ENCODE results near the gene DNAJA3.

Gene DNAJA3

GRCh38 chr16:4442371-4442770, 16.7 kb downstream of the DNAJA3 start:
- DNase-seq (ENCODE audit: low read depth): no peak
- no peak overlapping the region for H3K4me3 ChIP-seq (ENCODE audit: low read depth, low read length)
- TF ChIP-seq CTCF (IDR thresholded peaks at IDR 0.05; ENCODE audit: insufficient read depth, low read depth, low read length, missing control alignments): no peak

DNA sequence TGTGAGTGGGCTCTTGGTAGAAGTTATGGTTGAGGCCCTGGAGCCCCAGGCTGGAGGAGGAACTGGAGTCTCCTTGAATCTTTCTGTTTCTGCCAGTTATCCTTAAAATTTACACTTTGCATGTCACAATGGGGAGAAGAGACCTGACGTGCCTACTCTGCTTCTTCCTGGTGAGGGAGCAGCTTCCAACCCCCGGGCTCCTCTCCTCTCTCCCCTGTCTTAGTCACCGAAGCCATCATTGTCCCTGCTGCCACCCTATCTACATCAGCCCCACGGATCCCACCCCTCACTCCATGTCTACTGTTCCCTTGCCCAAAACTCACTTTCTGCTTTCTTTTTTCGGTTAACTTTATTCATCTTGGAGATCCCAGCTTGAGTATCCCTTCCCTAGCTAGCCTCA, 17.6 kb downstream of the DNAJA3 start:
- TF ChIP-seq CTCF (IDR thresholded peaks at IDR 0.05; ENCODE audit: insufficient read depth, low read depth, low read length, missing control alignments): no peak
- no peak for DNase-seq (ENCODE audit: low read depth)

DNA sequence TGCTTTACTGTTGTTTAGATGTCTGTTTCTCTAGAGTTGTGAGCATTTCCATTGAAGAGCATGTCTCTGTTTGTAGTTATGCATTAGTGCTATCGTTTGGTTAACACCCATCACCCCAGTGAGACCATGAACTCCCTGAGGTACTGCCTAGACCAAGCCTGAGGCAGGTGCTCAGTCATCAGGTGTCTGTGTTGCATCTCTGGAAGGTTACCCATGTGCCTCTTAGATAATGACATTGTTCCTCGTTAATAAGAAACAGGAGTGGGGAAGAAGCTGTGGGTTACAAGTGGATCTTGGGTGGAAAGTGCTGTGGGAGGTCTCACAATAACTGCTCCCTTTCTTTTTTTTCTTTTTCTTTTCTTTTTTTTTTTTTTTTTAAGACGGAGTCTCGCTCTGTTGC, 18.3 kb downstream of the DNAJA3 start:
- TF ChIP-seq CTCF (IDR thresholded peaks at IDR 0.05; ENCODE audit: insufficient read depth, low read depth, low read length, missing control alignments): no peak
- no peak for DNase-seq (ENCODE audit: low read depth)
- H3K4me3 ChIP-seq (ENCODE audit: low read depth, low read length): no peak overlapping the region

More for the DNA sequence above, 17.6 kb downstream of the DNAJA3 start:
- H3K4me3 ChIP-seq (ENCODE audit: low read depth, low read length): no peak overlapping the region

GRCh38 chr16:4450430-4450829, 24.8 kb downstream of the DNAJA3 start:
- TF ChIP-seq CTCF (IDR thresholded peaks at IDR 0.05; ENCODE audit: insufficient read depth, low read depth, low read length, missing control alignments): no peak
- DNase-seq (ENCODE audit: low read depth): no peak
- no peak overlapping the region for H3K4me3 ChIP-seq (ENCODE audit: low read depth, low read length)

DNA sequence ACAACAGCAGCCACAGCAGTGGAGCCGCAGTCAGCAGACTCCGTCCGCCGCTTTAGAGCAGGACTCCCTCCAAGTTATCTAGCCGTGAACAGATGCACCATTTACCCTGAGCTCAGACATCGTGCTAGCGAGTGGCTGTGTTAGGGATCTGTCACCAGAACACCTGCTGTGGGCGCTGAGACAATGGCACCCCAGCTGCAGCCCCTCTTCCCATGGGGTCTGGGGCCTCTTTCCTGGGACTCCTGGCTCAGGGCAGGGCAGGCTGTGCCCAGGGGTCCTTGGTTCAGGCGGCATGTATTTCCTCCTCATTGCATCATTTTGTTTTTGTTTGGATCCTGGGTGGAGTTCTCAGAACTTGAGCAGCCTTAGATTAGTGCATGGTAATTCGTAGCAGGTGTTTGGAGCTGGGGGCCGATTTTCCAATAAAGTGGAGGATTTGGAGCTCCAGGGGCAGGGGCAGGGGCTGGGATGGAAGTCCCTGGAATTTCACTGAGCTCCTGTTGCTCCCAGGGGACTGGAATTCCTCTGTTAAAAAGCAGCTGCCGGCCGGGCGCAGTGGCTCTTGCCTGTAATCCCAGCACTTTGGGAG, 25.4 kb downstream of the DNAJA3 start:
- H3K4me3 ChIP-seq (ENCODE audit: low read depth, low read length): no peak overlapping the region
- TF ChIP-seq CTCF (IDR thresholded peaks at IDR 0.05; ENCODE audit: insufficient read depth, low read depth, low read length, missing control alignments): no peak
- DNase-seq (ENCODE audit: low read depth): no peak

DNA sequence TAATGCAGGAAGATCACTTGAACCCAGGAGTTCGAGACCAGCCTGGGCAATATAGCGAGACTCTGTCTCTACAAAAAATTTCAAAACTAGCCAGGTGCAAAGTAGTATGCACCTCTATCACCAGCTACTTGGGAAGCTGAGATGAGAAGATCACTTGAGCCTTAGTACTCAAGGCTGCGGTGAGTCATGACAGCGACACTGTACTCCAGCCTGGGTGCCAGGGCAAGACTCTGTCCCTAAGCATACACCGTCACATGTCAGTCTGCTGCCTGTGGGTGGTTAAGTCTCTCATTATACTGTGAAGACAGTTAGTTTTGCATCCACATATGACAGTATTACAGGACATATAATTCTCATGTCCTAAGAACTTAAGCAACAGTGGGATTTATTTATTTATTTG, 27.0 kb downstream of the DNAJA3 start:
- TF ChIP-seq CTCF (IDR thresholded peaks at IDR 0.05; ENCODE audit: insufficient read depth, low read depth, low read length, missing control alignments): no peak
- DNase-seq (ENCODE audit: low read depth): no peak
- no peak overlapping the region for H3K4me3 ChIP-seq (ENCODE audit: low read depth, low read length)

- TF ChIP-seq CTCF (IDR thresholded peaks at IDR 0.05; ENCODE audit: insufficient read depth, low read depth, low read length, missing control alignments): no peak
- H3K4me3 ChIP-seq (ENCODE audit: low read depth, low read length): no peak overlapping the region
- DNase-seq (ENCODE audit: low read depth): no peak
These were observed 29.0 kb downstream of the DNAJA3 start for GRCh38 chr16:4454623-4455022.

All from GM12865 (cell line).